GM10248 (cell line): ENCODE results near the gene STARD13.

Experiments used
- CTCF ChIA-PET: fragments of 300-600 bp; sonication (Branson Sonifier 250); formaldehyde crosslinking; extraction: SDS; loops from one replicate; lab custom pipeline; 2021; ENCODE audit warnings: antibody characterized with exemption; lab: Yijun Ruan, JAX
- POLR2A ChIA-PET: fragments of 350-650 bp; sonication (Branson Sonifier 250); formaldehyde crosslinking; extraction: SDS; loops from one replicate; lab custom pipeline; 2020; ENCODE audit warnings: antibody characterized with exemption; lab: Yijun Ruan, JAX
- DNase-seq: peaks from one replicate; pipeline ENCODE4 v3.0.0; 2012; ENCODE audit errors: extremely low spot score
- TF ChIP-seq, protein P1 (sequence below): IDR thresholded peaks from 2 replicates; pipeline ENCODE4 v1.5.1; 2012; ENCODE audit warnings: mild to moderate bottlenecking, low read depth; ENCODE audit errors: extremely low read depth, missing control alignments, control extremely low read depth

The STARD13 gene

DNA sequence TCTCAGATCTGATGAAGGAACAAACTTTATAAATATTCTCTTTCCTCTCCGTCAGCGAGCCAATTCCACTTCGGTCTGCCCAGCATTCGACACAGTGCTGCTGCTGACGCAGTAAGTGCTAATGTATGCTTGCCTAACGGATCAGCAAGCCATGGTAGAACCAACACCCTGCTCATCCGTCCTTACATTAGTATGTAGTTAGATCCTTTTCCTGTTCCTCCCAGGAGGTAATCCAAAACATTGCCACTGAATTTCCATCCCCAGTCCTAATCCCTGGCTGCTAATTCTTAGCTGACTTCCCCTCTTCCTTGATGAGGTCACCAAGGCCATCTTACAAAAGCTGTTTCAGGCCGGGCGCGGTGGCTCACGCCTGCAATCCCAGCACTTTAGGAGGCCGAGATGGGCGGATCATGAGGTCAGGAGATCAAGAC, 88.0 kb downstream of the STARD13 start:
- POLR2A ChIA-PET = no interaction called here
- CTCF ChIA-PET = interaction anchor here (1.6 kb wide), 2 partner anchors 11 to 13 kb away, joined by 3 to 4 read pairs; no protein-coding TSS in a partner anchor
- TF ChIP-seq, protein P1, sequence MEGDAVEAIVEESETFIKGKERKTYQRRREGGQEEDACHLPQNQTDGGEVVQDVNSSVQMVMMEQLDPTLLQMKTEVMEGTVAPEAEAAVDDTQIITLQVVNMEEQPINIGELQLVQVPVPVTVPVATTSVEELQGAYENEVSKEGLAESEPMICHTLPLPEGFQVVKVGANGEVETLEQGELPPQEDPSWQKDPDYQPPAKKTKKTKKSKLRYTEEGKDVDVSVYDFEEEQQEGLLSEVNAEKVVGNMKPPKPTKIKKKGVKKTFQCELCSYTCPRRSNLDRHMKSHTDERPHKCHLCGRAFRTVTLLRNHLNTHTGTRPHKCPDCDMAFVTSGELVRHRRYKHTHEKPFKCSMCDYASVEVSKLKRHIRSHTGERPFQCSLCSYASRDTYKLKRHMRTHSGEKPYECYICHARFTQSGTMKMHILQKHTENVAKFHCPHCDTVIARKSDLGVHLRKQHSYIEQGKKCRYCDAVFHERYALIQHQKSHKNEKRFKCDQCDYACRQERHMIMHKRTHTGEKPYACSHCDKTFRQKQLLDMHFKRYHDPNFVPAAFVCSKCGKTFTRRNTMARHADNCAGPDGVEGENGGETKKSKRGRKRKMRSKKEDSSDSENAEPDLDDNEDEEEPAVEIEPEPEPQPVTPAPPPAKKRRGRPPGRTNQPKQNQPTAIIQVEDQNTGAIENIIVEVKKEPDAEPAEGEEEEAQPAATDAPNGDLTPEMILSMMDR = no peak
- no peak for DNase-seq

DNA sequence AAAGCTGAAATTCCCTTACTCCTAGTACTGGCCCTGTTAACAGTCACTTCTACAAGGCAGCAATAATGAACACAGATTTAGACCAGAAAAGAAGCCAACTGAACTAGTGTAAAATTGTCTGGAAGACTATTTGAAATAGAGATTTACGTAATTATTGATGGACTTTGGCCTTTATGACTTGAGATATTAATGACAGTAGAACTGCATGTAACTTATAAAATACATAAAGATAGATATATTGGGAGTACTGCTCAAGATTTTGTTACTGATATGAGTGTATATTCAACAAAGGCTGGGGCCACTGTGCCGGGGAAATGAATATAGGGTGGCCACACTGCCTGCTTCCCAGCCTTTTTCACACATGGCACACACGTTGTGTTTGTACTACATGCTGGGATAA, 88.8 kb downstream of the STARD13 start:
- ChIA-PET CTCF (interaction anchor here (0.9 to 2.3 kb wide), 5 partner anchors 9 to 87 kb away, joined by 3 to 10 read pairs (median 4); no protein-coding TSS in a partner anchor), POLR2A (no interaction called here)
- DNase-seq = no peak
- TF ChIP-seq, protein P1 = no peak

DNA sequence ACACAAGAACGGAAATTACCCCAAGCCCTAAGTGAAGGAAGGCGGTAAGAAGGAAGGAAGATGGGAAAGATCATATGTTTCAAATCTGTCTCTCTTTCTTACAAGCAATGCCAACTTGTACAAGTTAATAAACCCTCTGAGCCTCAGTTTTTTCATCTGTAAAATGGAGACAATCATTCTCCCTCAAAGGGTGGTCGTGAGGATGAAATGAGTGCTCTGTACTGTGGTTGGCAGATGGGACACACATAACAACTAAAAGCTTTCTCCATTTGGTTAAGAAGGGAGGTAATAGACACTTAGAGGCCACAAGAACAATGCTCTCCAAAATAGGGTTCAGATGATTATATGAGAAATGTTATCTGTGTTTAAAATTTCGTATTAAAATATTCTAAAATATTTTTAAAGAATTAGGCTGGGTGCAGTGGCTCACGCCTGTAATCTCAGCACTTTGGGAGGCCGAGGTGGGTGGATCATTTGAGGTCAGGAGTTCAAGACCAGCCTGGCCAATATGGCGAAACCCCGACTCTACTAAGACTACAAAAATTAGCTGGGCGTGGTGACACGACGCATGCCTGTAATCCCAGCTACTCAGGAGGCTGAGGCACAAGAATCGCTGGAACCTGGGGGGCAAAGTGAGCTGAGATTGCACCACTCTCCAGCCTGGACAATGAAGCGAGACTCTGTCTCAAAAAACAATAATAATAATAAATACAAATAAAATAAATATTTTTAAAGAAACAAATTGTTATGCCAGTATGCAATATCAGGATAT, 89.7 kb downstream of the STARD13 start:
- CTCF ChIA-PET = interaction anchor here (0.9 to 2.3 kb wide), 5 partner anchors 10 to 545 kb away, joined by 3 to 10 read pairs (median 3); no protein-coding TSS in a partner anchor
- POLR2A ChIA-PET = no interaction called here
- TF ChIP-seq, protein P1 = no peak
- no peak for DNase-seq

DNA sequence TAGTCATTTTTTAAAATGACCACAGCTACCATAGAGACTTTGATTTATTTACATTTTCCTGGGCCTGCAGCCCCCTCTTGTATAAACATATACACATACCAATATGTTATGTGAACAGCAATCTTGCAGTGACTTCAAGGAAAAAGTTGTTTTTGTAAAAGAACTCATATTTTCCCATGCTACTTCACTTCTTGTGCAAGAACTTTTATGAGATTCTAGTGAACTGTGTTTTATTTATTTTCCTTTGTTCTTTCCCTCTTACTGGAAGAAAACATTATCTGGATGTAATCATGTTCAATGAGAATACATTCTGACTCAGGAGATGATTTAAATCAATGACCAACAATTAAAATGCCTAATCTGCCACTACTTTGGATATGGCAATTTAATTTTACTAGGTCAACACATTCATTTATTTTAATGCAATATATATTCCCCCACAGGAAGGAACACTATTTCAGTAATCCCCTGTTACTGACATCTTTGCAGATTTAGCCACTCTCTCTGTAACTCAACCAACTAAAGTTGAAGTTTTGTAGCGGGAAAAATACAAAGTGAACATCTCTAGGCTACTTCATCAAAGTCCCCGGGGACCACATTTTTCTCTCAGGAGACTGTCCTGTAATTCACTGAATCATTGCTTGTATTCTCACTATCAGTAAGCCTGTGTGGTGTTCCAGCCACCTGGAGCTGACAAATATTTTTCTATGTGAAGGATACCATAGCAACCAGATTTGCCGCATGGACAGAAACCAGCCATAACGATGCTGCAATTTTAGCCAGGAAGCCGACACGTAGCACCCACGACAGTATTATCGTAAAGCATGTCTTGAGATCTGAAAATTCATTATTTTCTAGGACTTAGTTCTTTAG, 90.5 kb downstream of the STARD13 start:
- TF ChIP-seq, protein P1 = no peak
- peak; percentile 63 for DNase-seq
- ChIA-PET POLR2A (interaction anchor here (0.6 kb wide), 1 partner anchor 20 kb away, joined by 3 read pairs; no protein-coding TSS in a partner anchor), CTCF (interaction anchor here (1.4 to 2.3 kb wide), 3 partner anchors 10 to 544 kb away, joined by 3 to 10 read pairs (median 4); no protein-coding TSS in a partner anchor)

DNA sequence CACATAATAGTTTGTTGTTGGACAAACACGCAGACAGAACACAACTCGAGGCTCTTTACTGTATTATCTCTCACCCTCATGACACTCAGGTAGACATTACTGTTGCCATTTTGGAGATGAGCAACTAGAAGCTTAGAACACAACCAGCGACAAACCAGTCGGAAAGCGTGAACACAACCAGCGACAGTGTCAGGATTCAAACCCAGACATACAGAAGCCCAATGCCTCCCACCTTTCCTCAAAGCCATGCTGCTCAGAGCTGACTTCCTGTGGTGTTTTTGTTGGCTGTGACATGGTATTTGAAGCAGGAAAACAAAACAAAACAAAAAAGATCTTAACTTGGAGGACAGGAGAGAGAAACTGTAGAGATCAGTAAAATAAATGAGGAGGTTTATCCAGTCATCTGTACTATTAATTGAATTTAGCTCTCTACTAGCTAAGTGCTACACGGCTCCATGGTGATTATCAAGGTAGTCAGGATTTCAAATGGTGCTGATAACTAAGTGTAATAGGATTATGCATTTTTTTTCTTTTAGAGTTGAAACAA, 92.1 kb downstream of the STARD13 start:
- no peak for DNase-seq
- TF ChIP-seq, protein P1 = no peak
- ChIA-PET CTCF (interaction anchor here (1.3 to 3.7 kb wide), 4 partner anchors 9 to 46 kb away, joined by 3 to 17 read pairs (median 6); no protein-coding TSS in a partner anchor), POLR2A (no interaction called here)
